Prostate gland (tissue), 1 donor: ENCODE results near the gene NOTO.

Source experiments
- POLR2A ChIP-seq: fragments of 450-650 bp; IDR thresholded peaks from one replicate; pipeline ENCODE4 v1.6.1; 2016; ENCODE audit warnings: antibody characterized with exemption, mild to moderate bottlenecking
- POLR2AphosphoS5 ChIP-seq: sonication (generic); formaldehyde crosslinking; IDR thresholded peaks from one replicate; pipeline ENCODE4 v1.6.1; 2017; ENCODE audit warnings: antibody characterized with exemption

- TF ChIP-seq POLR2AphosphoS5: no peak
- no peak for TF ChIP-seq POLR2A
Measured at GRCh38 chr2:73175663-73176204, 26.6 kb upstream of the NOTO start.
